Sigmoid colon (tissue), 7 donors: ENCODE results near the gene TMEM219. TPM values are rescaled to one million over a fixed set of nuclear protein-coding genes. Genes with fewer than 3 reads are reported as not detected.
A peak's percentile ranks its signal among the peaks of the same experiment; 100 is the strongest.

Experiments
- DNase-seq: peaks from one replicate; pipeline ENCODE4 v3.0.0-alpha.2; 2019
- H3K27ac ChIP-seq, 4 donors: fragments of 200-600 bp; sonication (generic); one replicate each; pipeline ENCODE4 v1.5.1; 2016 to 2019; ENCODE audit warnings: mild to moderate bottlenecking in 1 of 4
- H3K27me3 ChIP-seq, 3 donors: fragments of 200-600 bp; sonication (generic); one replicate each; pipeline ENCODE4 v1.5.1; 2019; ENCODE audit warnings: mild to moderate bottlenecking in 1 of 3
- H3K36me3 ChIP-seq, 4 donors: fragments of 200-600 bp; sonication (generic); one replicate each; pipeline ENCODE4 v1.5.1; 2016 to 2019
- H3K4me1 ChIP-seq, 4 donors: fragments of 200-600 bp; sonication (generic); one replicate each; pipeline ENCODE4 v1.5.1; 2017 to 2019
- H3K4me3 ChIP-seq, 4 donors: fragments of 200-600 bp; sonication (generic); one replicate each; pipeline ENCODE4 v1.5.1; 2017 to 2019; ENCODE audit warnings: mild to moderate bottlenecking in 2 of 4, moderate library complexity in 1 of 4
- H3K9me3 ChIP-seq, 4 donors: fragments of 200-600 bp in 3 of 4; sonication (generic) in 3 of 4; one replicate each; pipeline versions ENCODE4 v1.5.1 to v1.6.1; 2013 to 2019
- EP300 ChIP-seq, 4 donors: sonication (generic); formaldehyde crosslinking; IDR thresholded peaks; one replicate each; pipeline ENCODE4 v1.6.1; 2017; ENCODE audit warnings: antibody characterized with exemption in 4 of 4
- POLR2A ChIP-seq, 2 donors: fragments of 450-650 bp; IDR thresholded peaks; one replicate each; pipeline ENCODE4 v1.6.1; 2016; ENCODE audit warnings: antibody characterized with exemption in 2 of 2, mild to moderate bottlenecking in 2 of 2, moderate library complexity in 2 of 2
- POLR2AphosphoS5 ChIP-seq, 4 donors: sonication (generic); formaldehyde crosslinking; IDR thresholded peaks; one replicate each; pipeline ENCODE4 v1.6.1; 2017; ENCODE audit warnings: antibody characterized with exemption in 4 of 4
- WGBS, 2 donors: extraction: QIAGEN DNeasy Blood & Tissue Kit; methylation state at CpG; one replicate each; pipeline ENCODE4 v1.1.7; 2013; 5-methylcytosine and 5-hydroxymethylcytosine counted together
- intact Hi-C: fragments of 100-400 bp; cut with DNase I; formaldehyde crosslinking; loops from one replicate; pipeline ENCODE4 v1.15.1; 2023
- polyA plus RNA-seq, 3 donors: library from polyadenylated mRNA; stranded (reverse); fragments of 200-250 nt; gene quantifications; one replicate each; pipeline ENCODE4 v1.2.3, GENCODE V29; 2013
- total RNA-seq, 4 donors: library from RNA; depleted of rRNA; stranded (reverse); fragments of >200 nt; gene quantifications; one replicate each; pipeline ENCODE4 v1.1.0, GENCODE V29; 2016
- TF ChIP-seq, protein P1 (sequence below), 4 experiments: fragments of 450-650 bp in 3 of 4; fragments of 200-600 bp in 1 of 4; IDR thresholded peaks; one replicate each; pipeline ENCODE4 v1.5.1; 2016 to 2019; ENCODE audit warnings: antibody characterized with exemption in 4 of 4, mild to moderate bottlenecking in 3 of 4, moderate library complexity in 2 of 4
- donor health status: healthy with polysubstance abuse.
- donor health status: Bipolar disorder and iron deficiency.
- donor health status: healthy.

The TMEM219 gene
- total and polyA plus RNA-seq, 7 donors = 103 to 314 (median 136) TPM

DNA sequence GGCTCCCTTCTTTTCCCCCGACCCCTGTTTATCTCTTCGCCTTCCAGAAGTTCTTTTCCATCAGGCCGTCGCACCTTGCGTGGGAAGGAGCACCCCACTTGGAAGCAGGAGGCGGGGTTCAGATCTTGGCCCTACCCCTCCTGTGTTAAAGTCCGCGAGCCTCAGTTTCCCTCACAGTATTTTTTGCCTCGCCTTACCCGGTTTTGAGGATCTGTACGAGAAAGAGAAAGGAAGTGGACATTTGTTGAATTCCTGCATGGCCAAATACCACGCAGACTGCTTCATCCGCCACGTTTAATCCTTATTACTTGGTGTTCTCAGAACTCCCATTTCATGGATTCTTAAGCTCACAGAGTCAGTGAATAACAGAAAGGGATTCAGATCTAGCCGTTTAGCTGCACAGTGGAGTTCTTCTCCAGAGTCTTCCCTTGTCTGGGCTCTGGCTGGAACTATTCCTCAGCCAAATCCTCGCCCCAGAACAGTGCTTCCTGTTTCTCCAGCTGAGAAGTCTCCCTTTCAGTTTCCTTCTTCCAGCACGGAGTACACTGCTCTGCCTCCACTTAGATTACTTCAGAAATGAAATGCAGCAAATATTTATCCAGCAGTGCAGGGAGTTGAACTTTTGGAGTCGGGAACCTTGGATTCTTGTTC, 590 bp downstream of the TMEM219 start:
- peaks cover 0 to 18% (median 17%) of the 10 kb centered on the region in 4 donors for H3K4me1 ChIP-seq
- peak in 2 of 4 donors; percentile 15 to 34 for TF ChIP-seq POLR2AphosphoS5 (IDR thresholded peaks at IDR 0.05)
- no peak for TF ChIP-seq POLR2A (IDR thresholded peaks at IDR 0.05)
- TF ChIP-seq, protein P1, sequence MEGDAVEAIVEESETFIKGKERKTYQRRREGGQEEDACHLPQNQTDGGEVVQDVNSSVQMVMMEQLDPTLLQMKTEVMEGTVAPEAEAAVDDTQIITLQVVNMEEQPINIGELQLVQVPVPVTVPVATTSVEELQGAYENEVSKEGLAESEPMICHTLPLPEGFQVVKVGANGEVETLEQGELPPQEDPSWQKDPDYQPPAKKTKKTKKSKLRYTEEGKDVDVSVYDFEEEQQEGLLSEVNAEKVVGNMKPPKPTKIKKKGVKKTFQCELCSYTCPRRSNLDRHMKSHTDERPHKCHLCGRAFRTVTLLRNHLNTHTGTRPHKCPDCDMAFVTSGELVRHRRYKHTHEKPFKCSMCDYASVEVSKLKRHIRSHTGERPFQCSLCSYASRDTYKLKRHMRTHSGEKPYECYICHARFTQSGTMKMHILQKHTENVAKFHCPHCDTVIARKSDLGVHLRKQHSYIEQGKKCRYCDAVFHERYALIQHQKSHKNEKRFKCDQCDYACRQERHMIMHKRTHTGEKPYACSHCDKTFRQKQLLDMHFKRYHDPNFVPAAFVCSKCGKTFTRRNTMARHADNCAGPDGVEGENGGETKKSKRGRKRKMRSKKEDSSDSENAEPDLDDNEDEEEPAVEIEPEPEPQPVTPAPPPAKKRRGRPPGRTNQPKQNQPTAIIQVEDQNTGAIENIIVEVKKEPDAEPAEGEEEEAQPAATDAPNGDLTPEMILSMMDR (IDR thresholded peaks at IDR 0.05) = no peak
- H3K36me3 ChIP-seq = peaks cover 0 to 5% (median 0%) of the 10 kb centered on the region in 4 donors
- 1 to 7% methylated on average over 18 of the region's 18 CpGs for WGBS, 2 donors
- intact Hi-C loops = loop anchor here (2.0 kb wide), 1 partner anchor 32 kb away; the partner anchor contains the start of gene HIRIP3
- peak overlapping the region; percentile 90 to 96 (median 94) for H3K27ac ChIP-seq
- peak overlapping the region; percentile 64 to 91 (median 80) for H3K4me3 ChIP-seq
- H3K9me3 ChIP-seq = no peaks in the 10 kb centered on the region
- no peak for DNase-seq
- H3K27me3 ChIP-seq = no peaks in the 10 kb centered on the region

DNA sequence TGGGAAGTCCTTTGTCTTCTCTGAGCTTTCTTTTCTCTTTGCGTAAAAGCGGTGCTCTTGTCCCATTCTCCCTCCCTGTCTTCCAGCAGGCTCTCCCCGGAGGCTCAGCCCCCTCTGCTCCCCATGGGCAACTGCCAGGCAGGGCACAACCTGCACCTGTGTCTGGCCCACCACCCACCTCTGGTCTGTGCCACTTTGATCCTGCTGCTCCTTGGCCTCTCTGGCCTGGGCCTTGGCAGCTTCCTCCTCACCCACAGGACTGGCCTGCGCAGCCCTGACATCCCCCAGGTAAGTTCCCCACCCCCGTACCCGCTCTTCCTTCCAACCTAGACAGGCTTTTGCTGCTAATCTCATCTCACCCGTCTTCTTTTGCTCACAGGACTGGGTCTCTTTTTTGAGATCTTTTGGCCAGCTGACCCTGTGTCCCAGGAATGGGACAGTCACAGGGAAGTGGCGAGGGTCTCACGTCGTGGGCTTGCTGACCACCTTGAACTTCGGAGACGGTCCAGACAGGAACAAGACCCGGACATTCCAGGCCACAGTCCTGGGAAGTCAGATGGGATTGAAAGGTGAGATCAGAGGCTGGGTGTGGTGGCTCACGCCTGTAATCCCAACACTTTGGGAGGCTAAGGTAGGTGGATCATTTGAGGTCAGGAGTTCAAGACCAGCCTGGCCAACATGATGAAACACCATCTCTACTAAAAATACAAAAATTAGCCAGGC, 1.3 kb downstream of the TMEM219 start:
- 76 to 86% methylated on average over 14 of the region's 14 CpGs for WGBS, 2 donors
- TF ChIP-seq POLR2AphosphoS5 (IDR thresholded peaks at IDR 0.05) (no peak), POLR2A (IDR thresholded peaks at IDR 0.05) (no peak), EP300 (IDR thresholded peaks at IDR 0.05) (no peak)
- TF ChIP-seq, protein P1 (IDR thresholded peaks at IDR 0.05) = no peak
- Histone ChIP-seq H3K4me3 (peak overlapping the region in 3 of 4 donors; percentile 64 to 91 (median 77)), H3K4me1 (peaks cover 0 to 18% (median 17%) of the 10 kb centered on the region in 4 donors), H3K36me3 (peaks cover 4 to 10% (median 4%) of the 10 kb centered on the region in 4 donors), H3K9me3 (no peaks in the 10 kb centered on the region), H3K27ac (peak overlapping the region; percentile 90 to 96 (median 94)), H3K27me3 (no peaks in the 10 kb centered on the region)
- no peak for DNase-seq
- intact Hi-C loops = loop anchor here (2.0 kb wide), 1 partner anchor 32 kb away; the partner anchor contains the start of gene HIRIP3

DNA sequence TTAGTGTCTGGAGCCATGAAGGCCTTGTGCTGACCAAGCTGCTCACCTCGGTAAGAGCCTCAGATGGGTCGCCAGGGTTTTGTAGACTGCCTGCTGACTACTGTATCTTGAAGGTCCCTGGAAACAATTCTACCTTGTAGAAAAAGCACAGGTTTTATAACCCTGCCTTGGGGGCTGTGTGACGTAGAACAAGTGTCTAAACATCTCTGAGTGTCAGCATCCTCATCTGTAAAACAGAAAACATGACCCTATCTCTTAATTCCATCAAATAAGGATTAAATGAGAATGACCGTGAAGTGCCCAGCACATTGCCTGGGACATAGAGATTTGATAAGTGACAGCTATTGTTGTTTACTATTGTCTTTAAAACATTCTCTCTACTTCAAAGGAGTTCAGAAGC, 6.3 kb downstream of the TMEM219 start:
- Histone ChIP-seq H3K4me1 (peaks cover 0 to 6% (median 2%) of the 10 kb centered on the region in 4 donors), H3K36me3 (peaks cover 10 to 45% (median 12%) of the 10 kb centered on the region in 4 donors), H3K27ac (no peak overlapping the region), H3K27me3 (no peaks in the 10 kb centered on the region), H3K9me3 (no peaks in the 10 kb centered on the region), H3K4me3 (no peak overlapping the region)
- no peak for TF ChIP-seq POLR2AphosphoS5 (IDR thresholded peaks at IDR 0.05)
- TF ChIP-seq POLR2A (IDR thresholded peaks at IDR 0.05) = no peak
- TF ChIP-seq EP300 (IDR thresholded peaks at IDR 0.05) = no peak
- TF ChIP-seq, protein P1 (IDR thresholded peaks at IDR 0.05) = no peak
- DNase-seq = no peak
- 92 to 95% methylated on average over 4 of the region's 4 CpGs for WGBS, 2 donors
- intact Hi-C loops = no loop called here

DNA sequence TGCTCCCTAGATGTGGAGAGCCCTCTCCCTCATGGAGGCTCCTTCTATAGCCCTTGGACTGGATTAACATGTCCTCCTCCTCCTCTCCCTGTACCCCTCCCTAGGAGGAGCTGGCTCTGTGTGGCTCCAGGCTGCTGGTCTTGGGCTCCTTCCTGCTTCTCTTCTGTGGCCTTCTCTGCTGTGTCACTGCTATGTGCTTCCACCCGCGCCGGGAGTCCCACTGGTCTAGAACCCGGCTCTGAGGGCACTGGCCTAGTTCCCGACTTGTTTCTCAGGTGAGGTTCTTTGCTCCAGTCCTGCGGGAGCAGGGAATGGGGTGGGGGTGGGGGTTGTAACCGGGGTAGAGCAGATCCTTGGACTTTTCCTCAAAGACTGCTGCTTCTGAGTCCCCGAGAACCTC, 9.4 kb downstream of the TMEM219 start:
- DNase-seq = no peak
- WGBS, 2 donors = 89 to 97% methylated on average over 8 of the region's 8 CpGs
- intact Hi-C loops = loop anchor here (5.0 kb wide), 1 partner anchor 154 kb away; the partner anchor contains the start of gene PAGR1
- H3K4me1 ChIP-seq = peaks cover 0 to 24% (median 20%) of the 10 kb centered on the region in 4 donors
- no peaks in the 10 kb centered on the region for H3K27me3 ChIP-seq
- H3K4me3 ChIP-seq = no peak overlapping the region
- H3K36me3 ChIP-seq = peaks cover 10 to 40% (median 12%) of the 10 kb centered on the region in 4 donors
- TF ChIP-seq, protein P1 (IDR thresholded peaks at IDR 0.05) = no peak
- TF ChIP-seq POLR2A (IDR thresholded peaks at IDR 0.05) = no peak
- TF ChIP-seq POLR2AphosphoS5 (IDR thresholded peaks at IDR 0.05) = no peak
- TF ChIP-seq EP300 (IDR thresholded peaks at IDR 0.05) = no peak
- H3K9me3 ChIP-seq = no peaks in the 10 kb centered on the region
- H3K27ac ChIP-seq = no peak overlapping the region
